Measurements from ENCODE around the gene PI4KA. TPM values are rescaled to one million over a fixed set of nuclear protein-coding genes. Genes with fewer than 3 reads are reported as not detected.

Gene PI4KA
- total and polyA plus RNA-seq, 2 of the 13 experiments (the other 11 are each of a cell fraction or from before 2014, with no cell fraction given) = 27.4 to 56.4 TPM

GRCh38 chr22:20721409-20722218 lies 137.0 kb downstream of the PI4KA start (continued):
- no peak for TF ChIP-seq ZNF547 (CRISPR knock-in tag; IDR thresholded peaks at IDR 0.05)

DNA sequence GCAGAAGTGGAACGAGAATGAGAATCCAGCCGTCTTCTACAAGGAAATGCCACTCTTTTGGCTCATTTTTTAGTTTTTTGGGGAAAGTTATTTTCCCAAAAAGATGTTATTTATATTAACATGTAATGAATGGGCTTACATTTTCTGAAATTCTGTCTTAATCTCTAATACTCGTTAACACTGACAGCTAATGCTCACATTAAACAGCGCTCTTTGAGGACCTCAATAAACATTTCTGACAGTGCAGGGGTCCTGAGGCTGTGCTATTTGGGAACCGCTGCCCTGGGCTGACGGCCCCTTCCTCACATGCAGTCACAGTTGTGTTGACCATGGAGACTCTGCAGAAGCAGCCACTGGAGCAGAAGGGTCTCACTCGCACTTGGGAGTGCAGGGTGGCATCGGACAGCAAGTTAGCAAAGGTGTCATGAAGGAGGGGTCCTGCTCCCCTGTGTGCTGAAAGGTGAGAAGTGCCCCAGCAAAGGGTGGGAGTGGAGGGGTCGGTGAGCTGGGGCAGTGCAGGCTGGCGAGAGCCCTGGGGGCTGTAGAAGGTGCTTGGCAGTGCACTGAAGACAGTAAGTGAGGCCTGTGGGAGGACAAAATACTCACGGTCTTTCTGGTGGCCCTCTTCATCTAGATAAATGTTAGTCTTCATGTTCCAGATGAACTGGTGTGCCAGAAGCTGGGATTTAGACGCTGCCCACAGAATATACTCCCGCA lies 137.8 kb downstream of the PI4KA start:
- Histone ChIP-seq H3K79me2 (ENCODE audit: insufficient read depth, low read length) (no peaks in the 10 kb centered on the region), H3K4me2 (ENCODE audit: low read depth, low read length) (no peak overlapping the region), H3K4me1 (ENCODE audit: insufficient read depth, low read length) (peaks cover 4% of the 10 kb centered on the region), H3K36me3 (replicated peaks in 1 of 2; ENCODE audit: control insufficient read depth in 1 of 2, insufficient read depth in 2 of 2, low read length in 2 of 2) (0 out of 5 replicates have a peak, but pooled peaks cover 0 to 2% of the 10 kb centered on the region in 2 experiments), H3K4me3 (replicated peaks in 1 of 3; ENCODE audit: insufficient read depth in 1 of 3, low read depth in 2 of 3, low read length in 3 of 3) (no peak overlapping the region), H3K9ac (ENCODE audit: insufficient read depth, low read depth, low read length) (no peak overlapping the region), H3K27me3 (ENCODE audit: control insufficient read depth in 1 of 2, insufficient read depth in 2 of 2, low read length in 2 of 2) (no peaks in the 10 kb centered on the region), H3K27ac (ENCODE audit: extremely low read length, insufficient read depth, low read length) (no peak overlapping the region), H2AFZ (ENCODE audit: low read length) (no peak overlapping the region), H4K20me1 (ENCODE audit: insufficient read depth, low read length) (no peaks in the 10 kb centered on the region), H3K9me3 (ENCODE audit: low read length) (no peaks in the 10 kb centered on the region)
- DNase-seq (ENCODE audit: low spot score) (no peak), FAIRE-seq (no peak), ATAC-seq (no peak)
- intact Hi-C loops (cut with micrococcal nuclease; ENCODE audit: unreplicated experiment) (no loop called here), in situ Hi-C loops (cut with HindIII; ENCODE audit: extremely low pct_ligation_motif_present, low pct_unique_long_range_greater_than_20kb) (no loop called here)
- no TSS peak for BruUV-seq (replicated peaks)
- CTCF ChIA-PET (ENCODE audit: low intra/inter-chr PET ratio, low total read pairs) = no interaction called here
- POLR2A ChIA-PET = no interaction called here
- TF ChIP-seq CHCHD3 (CRISPR knock-in tag; IDR thresholded peaks at IDR 0.05) = no peak
- TF ChIP-seq ELF1 (CRISPR knock-in tag; IDR thresholded peaks at IDR 0.05) = no peak
- TF ChIP-seq HOXA5 (CRISPR knock-in tag; IDR thresholded peaks at IDR 0.05) = no peak
- TF ChIP-seq ZNF33B (CRISPR knock-in tag; IDR thresholded peaks at IDR 0.05) = no peak
- no peak for TF ChIP-seq ARNTL (CRISPR knock-in tag; IDR thresholded peaks at IDR 0.05)
- no peak for TF ChIP-seq PHF8 (CRISPR knock-in tag; IDR thresholded peaks at IDR 0.05)
- no peak for TF ChIP-seq PPARG (CRISPR knock-in tag; conservative IDR thresholded peaks at IDR 0.05)
- TF ChIP-seq RAD51 (IDR thresholded peaks at IDR 0.05; ENCODE audit: borderline replicate concordance) = no peak
- TF ChIP-seq ZNF292 (CRISPR knock-in tag; IDR thresholded peaks at IDR 0.05; ENCODE audit: borderline replicate concordance, low read depth) = no peak
- no peak for TF ChIP-seq HNRNPUL1 (IDR thresholded peaks at IDR 0.05; ENCODE audit: low read depth, low read length)
- no peak for TF ChIP-seq RAD21 (CRISPR knock-in tag; IDR thresholded peaks at IDR 0.05)
- TF ChIP-seq HNF4A (CRISPR knock-in tag; IDR thresholded peaks at IDR 0.05) = no peak
- TF ChIP-seq ZNF335 (CRISPR knock-in tag; IDR thresholded peaks at IDR 0.05) = no peak
- TF ChIP-seq ZNF709 (CRISPR knock-in tag; IDR thresholded peaks at IDR 0.05) = no peak
- no peak for TF ChIP-seq ZNF280B (CRISPR knock-in tag; IDR thresholded peaks at IDR 0.05; ENCODE audit: borderline replicate concordance)
- no peak for TF ChIP-seq HDAC6 (IDR thresholded peaks at IDR 0.05; ENCODE audit: low read depth, low read length)
- TF ChIP-seq HIVEP1 (CRISPR knock-in tag; IDR thresholded peaks at IDR 0.05) = no peak
- TF ChIP-seq GFI1 (CRISPR knock-in tag; IDR thresholded peaks at IDR 0.05; ENCODE audit: borderline replicate concordance) = no peak
- TF ChIP-seq, protein P1, sequence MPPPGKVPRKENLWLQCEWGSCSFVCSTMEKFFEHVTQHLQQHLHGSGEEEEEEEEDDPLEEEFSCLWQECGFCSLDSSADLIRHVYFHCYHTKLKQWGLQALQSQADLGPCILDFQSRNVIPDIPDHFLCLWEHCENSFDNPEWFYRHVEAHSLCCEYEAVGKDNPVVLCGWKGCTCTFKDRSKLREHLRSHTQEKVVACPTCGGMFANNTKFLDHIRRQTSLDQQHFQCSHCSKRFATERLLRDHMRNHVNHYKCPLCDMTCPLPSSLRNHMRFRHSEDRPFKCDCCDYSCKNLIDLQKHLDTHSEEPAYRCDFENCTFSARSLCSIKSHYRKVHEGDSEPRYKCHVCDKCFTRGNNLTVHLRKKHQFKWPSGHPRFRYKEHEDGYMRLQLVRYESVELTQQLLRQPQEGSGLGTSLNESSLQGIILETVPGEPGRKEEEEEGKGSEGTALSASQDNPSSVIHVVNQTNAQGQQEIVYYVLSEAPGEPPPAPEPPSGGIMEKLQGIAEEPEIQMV (CRISPR knock-in tag; IDR thresholded peaks at IDR 0.05; ENCODE audit: low read depth) = no peak
- TF ChIP-seq ZBTB7B (CRISPR knock-in tag; IDR thresholded peaks at IDR 0.05) = no peak
- WGBS (ENCODE audit: low lambda C conversion rate) = 93% methylated on average over 13 of the region's 13 CpGs

Measured in HepG2 (cell line).